GM12878 (cell line): Measurements from ENCODE around the gene SUSD1. TPM values are rescaled to one million over a fixed set of nuclear protein-coding genes. Genes with fewer than 3 reads are reported as not detected.

Source experiments
- BACH1 ChIP-seq: fragments of 450-650 bp; IDR thresholded peaks from 2 replicates; pipeline ENCODE4 v1.6.1; 2017; ENCODE audit warnings: mild to moderate bottlenecking, borderline replicate concordance
- BHLHE40 ChIP-seq, 2 experiments: fragments of 450-650 bp in 1 of 2; IDR thresholded peaks; 2 replicates each; pipeline ENCODE4 v1.6.1; 2011 to 2017; ENCODE audit warnings: low read depth in 2 of 2, borderline replicate concordance in 1 of 2, improper control_type of control experiment in 1 of 2, low read length in 1 of 2, mild to moderate bottlenecking in 1 of 2
- CHD1 ChIP-seq: IDR thresholded peaks from 2 replicates; pipeline ENCODE4 v1.6.1; 2012; ENCODE audit warnings: low read depth, low read length, improper control_type of control experiment
- CREB1 ChIP-seq: IDR thresholded peaks from 2 replicates; pipeline ENCODE4 v1.6.1; 2012; ENCODE audit warnings: low read depth, mild to moderate bottlenecking, inconsistent platforms
- E2F8 ChIP-seq: fragments of 450-650 bp; IDR thresholded peaks from 2 replicates; pipeline ENCODE4 v1.6.1; 2018; ENCODE audit warnings: mild to moderate bottlenecking, low read depth, moderate library complexity; ENCODE audit not compliant: partially characterized antibody
- E4F1 ChIP-seq: fragments of 450-650 bp; IDR thresholded peaks from 2 replicates; pipeline ENCODE4 v1.6.1; 2018; ENCODE audit warnings: borderline replicate concordance, mild to moderate bottlenecking; ENCODE audit not compliant: partially characterized antibody
- ESRRA ChIP-seq: IDR thresholded peaks from 2 replicates; pipeline ENCODE4 v1.6.1; 2012; ENCODE audit warnings: mild to moderate bottlenecking, low read length, improper control_type of control experiment
- HDAC6 ChIP-seq: fragments of 200-600 bp; sonication (generic); IDR thresholded peaks from one replicate; pipeline ENCODE4 v1.8.0; 2017; ENCODE audit warnings: antibody characterized with exemption; ENCODE audit not compliant: unreplicated experiment
- HDGF ChIP-seq: fragments of 450-650 bp; IDR thresholded peaks from 2 replicates; pipeline ENCODE4 v1.6.1; 2016; ENCODE audit warnings: antibody characterized with exemption
- MAX ChIP-seq: IDR thresholded peaks from 2 replicates; pipeline ENCODE4 v1.6.1; 2012; ENCODE audit warnings: low read depth, low read length, improper control_type of control experiment
- MXI1 ChIP-seq: fragments of 150-350 bp; IDR thresholded peaks from 2 replicates; pipeline ENCODE4 v1.6.1; 2011; ENCODE audit warnings: low read depth, mild to moderate bottlenecking, inconsistent platforms, low read length, improper control_type of control experiment
- NFIC ChIP-seq: IDR thresholded peaks from 2 replicates; pipeline ENCODE4 v1.6.1; 2012; ENCODE audit warnings: low read depth, mild to moderate bottlenecking, inconsistent platforms, low read length, moderate library complexity
- PBX3 ChIP-seq: IDR thresholded peaks from 2 replicates; pipeline ENCODE4 v1.6.1; 2011; ENCODE audit warnings: mild to moderate bottlenecking, low read depth, low read length, moderate library complexity; ENCODE audit not compliant: insufficient replicate concordance
- PML ChIP-seq: IDR thresholded peaks from 2 replicates; pipeline ENCODE4 v1.6.1; 2012; ENCODE audit warnings: low read length, inconsistent platforms
- POU2F2 ChIP-seq: IDR thresholded peaks from 3 replicates; pipeline ENCODE4 v1.6.1; 2011; ENCODE audit warnings: low read depth, mild to moderate bottlenecking, low read length, borderline replicate concordance
- SMC3 ChIP-seq: IDR thresholded peaks from 2 replicates; pipeline ENCODE4 v1.6.1; 2011; ENCODE audit warnings: low read length, improper control_type of control experiment, borderline replicate concordance
- SP1 ChIP-seq: IDR thresholded peaks from one replicate; pipeline ENCODE4 v1.6.1; 2011; ENCODE audit warnings: low read depth, low read length
- SPI1 ChIP-seq: IDR thresholded peaks from 2 replicates; pipeline ENCODE4 v1.6.1; 2011; ENCODE audit warnings: low read depth, mild to moderate bottlenecking, low read length, moderate library complexity, borderline replicate concordance; ENCODE audit not compliant: insufficient read depth
- TAF1 ChIP-seq: IDR thresholded peaks from 2 replicates; pipeline ENCODE4 v1.6.1; 2011; ENCODE audit warnings: mild to moderate bottlenecking, low read depth, low read length, borderline replicate concordance
- TCF3 ChIP-seq: IDR thresholded peaks from 2 replicates; pipeline ENCODE4 v1.6.1; 2012; ENCODE audit warnings: low read depth, mild to moderate bottlenecking, low read length, borderline replicate concordance; ENCODE audit not compliant: insufficient read depth
- TCF7 ChIP-seq: IDR thresholded peaks from 2 replicates; pipeline ENCODE4 v1.6.1; 2014; ENCODE audit warnings: antibody characterized with exemption, borderline replicate concordance
- ZBED1 ChIP-seq: IDR thresholded peaks from 2 replicates; pipeline ENCODE4 v1.6.1; 2016; ENCODE audit warnings: borderline replicate concordance
- ZNF217 ChIP-seq: fragments of 450-650 bp; IDR thresholded peaks from 2 replicates; pipeline ENCODE4 v1.6.1; 2017; ENCODE audit warnings: antibody characterized with exemption, mild to moderate bottlenecking
- ZNF622 ChIP-seq: fragments of 450-650 bp; IDR thresholded peaks from 2 replicates; pipeline ENCODE4 v1.6.1; 2017; ENCODE audit warnings: mild to moderate bottlenecking, inconsistent platforms
- ZZZ3 ChIP-seq: IDR thresholded peaks from 2 replicates; pipeline ENCODE4 v1.6.1; 2011; ENCODE audit warnings: low read depth; ENCODE audit not compliant: control insufficient read depth, insufficient read length
- polyA plus RNA-seq, 11 experiments: library from polyadenylated mRNA; depleted of rRNA in 4 of 11; unstranded in 6 of 11; stranded (reverse) in 5 of 11; fragments of >200 nt; fragmentation: Nextera tagmentation in 4 of 11; fragmentation: Illumina TruSeq in 1 of 11; extraction: Ambion mirVana in 4 of 11; extraction: Trizol in 1 of 11; gene quantifications; 1 replicate in 1 of 11; 2 replicates in 10 of 11; pipeline versions ENCODE4 v1.2.1 to v1.2.3, GENCODE V29; 2011 to 2016; ENCODE audit warnings: inconsistent platforms in 2 of 11, missing spikeins in 2 of 11, low read depth in 1 of 11
- total RNA-seq, 4 experiments: library from RNA; depleted of rRNA in 3 of 4; stranded (reverse); fragments of >200 nt in 3 of 4; fragmentation: Illumina TruSeq in 1 of 4; extraction: Trizol in 1 of 4; gene quantifications; 2 replicates each; pipeline versions ENCODE4 v1.2.1 to v1.2.3, GENCODE V29; 2013 to 2021

SUSD1 gene
- total and polyA plus RNA-seq, 10 of the 15 experiments (the other 5 are each of a cell fraction or from before 2014, with no cell fraction given) = 6.7 to 20.8 (median 13.2) TPM

GRCh38 chr9:112037281-112038016 is 137.6 kb downstream of the SUSD1 start (continued):
- TF ChIP-seq PBX3 (peak; percentile 49), BHLHE40 (IDR thresholded peaks at IDR 0.05; ENCODE audit: borderline replicate concordance in 1 of 2, low read depth in 2 of 2, low read length in 1 of 2) (0 out of 4 replicates have a peak, but pooled peaks of 1 of the 2 experiments have one; percentile 61), MXI1 (no peak), HDAC6 (peak; percentile 59), PML (no peak), TAF1 (peak; percentile 52; the same call in 1 of the 2 replicates), MAX (no peak), SPI1 (peak; percentile 61), NFIC (no peak), E2F8 (peak; percentile 35), TCF3 (peak; percentile 90), ZNF217 (no peak), SP1 (peak; percentile 74), ZNF622 (no peak), TCF7 (peak; percentile 73), CREB1 (no peak), ZBED1 (peak; percentile 96; the same call in 1 of the 2 replicates), HDGF (peak; percentile 77), POU2F2 (peak; percentile 70; the same call in 1 of the 3 replicates), BACH1 (no peak), CHD1 (no peak), ESRRA (no peak), SMC3 (peak; percentile 16; the same call in 1 of the 2 replicates), E4F1 (no peak), ZZZ3 (no peak)
